Measurements from ENCODE around the gene TRAF4. TPM values are rescaled to one million over a fixed set of nuclear protein-coding genes. Genes with fewer than 3 reads are reported as not detected.
A peak's percentile ranks its signal among the peaks of the same experiment; 100 is the strongest.

TRAF4 gene
- total and polyA plus RNA-seq, 9 of the 15 experiments (the other 6 are each of a cell fraction or from before 2014, with no cell fraction given): 2.4 to 147 (median 72.4) TPM

DNA sequence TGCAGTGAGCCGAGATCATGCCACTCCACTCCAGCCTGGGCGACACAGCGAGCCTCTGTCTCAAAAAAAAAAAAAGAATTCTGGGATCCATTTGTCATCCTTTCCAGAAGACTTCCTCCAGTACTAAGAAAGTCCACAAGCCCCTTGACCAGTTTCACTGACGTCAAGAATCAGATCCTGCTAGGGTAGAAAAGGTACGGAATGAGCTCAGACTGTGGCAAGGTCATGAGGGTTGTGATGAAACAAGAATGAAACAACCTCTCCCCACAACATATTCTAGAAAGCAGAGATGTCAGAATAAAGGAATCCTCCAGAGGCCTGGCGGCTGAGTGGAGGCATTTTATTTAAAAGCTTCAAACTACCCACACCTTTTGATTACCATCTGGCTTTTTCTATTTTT is 29.9 kb downstream of the TRAF4 start:
- ChIA-PET POLR2A (interaction anchor here (0.6 to 2.7 kb wide), 12 partner anchors 8 to 509 kb away, joined by 3 to 9 read pairs (median 4); partner anchors contain the start of gene TLCD1), CTCF (ENCODE audit: low intra/inter-chr PET ratio) (interaction anchor here (0.6 kb wide), 1 partner anchor 232 kb away, joined by 3 read pairs; the partner anchor contains the start of gene SEZ6)
- intact Hi-C loops (cut with micrococcal nuclease) (no loop called here), in situ Hi-C loops (cut with MboI) (no loop called here)
- DNase-seq (ENCODE audit: extremely low read depth in 1 of 4, low spot score in 3 of 4): no peak
- whole genome bisulfite sequencing (ENCODE audit: insufficient coverage, low coverage, missing lambda C conversion rate): 86% methylated on average over 6 of the region's 6 CpGs
- H3K79me2 ChIP-seq (ENCODE audit: control insufficient read depth, insufficient read depth, low read length): peaks cover 75% of the 10 kb centered on the region
- peaks cover 0 to 4% of the 10 kb centered on the region in 2 experiments; a peak in 3 of 5 replicates for H3K4me1 ChIP-seq (replicated peaks in 1 of 2; ENCODE audit: control insufficient read depth in 2 of 2, insufficient read depth in 2 of 2, low read length in 2 of 2)
- no peaks in the 10 kb centered on the region for H3K9me1 ChIP-seq (ENCODE audit: control insufficient read depth, insufficient read depth, low read length)
- H3K27ac ChIP-seq (ENCODE audit: extremely low read depth, low read depth, low read length): peak overlapping the region; percentile 41; the same call in 1 of the 3 replicates
- FAIRE-seq: no peak
- no peak overlapping the region for H2AFZ ChIP-seq (ENCODE audit: low read depth, low read length)
- H3K27me3 ChIP-seq (ENCODE audit: control insufficient read depth in 2 of 2, insufficient read depth in 2 of 2, low read length in 2 of 2): no peaks in the 10 kb centered on the region
- H3K36me3 ChIP-seq (ENCODE audit: control insufficient read depth, insufficient read depth, low read length): peaks cover 35% of the 10 kb centered on the region; the same call in 1 of the 3 replicates
- H4K20me1 ChIP-seq (replicated peaks; ENCODE audit: control insufficient read depth, insufficient read depth, low read length): 0 out of 2 replicates have a peak, but pooled peaks cover 2% of the 10 kb centered on the region
- ATAC-seq: no peak
- H3K9ac ChIP-seq (ENCODE audit: insufficient read depth in 1 of 2, low read depth in 2 of 2, low read length in 2 of 2): no peak overlapping the region
- no peaks in the 10 kb centered on the region for H3K9me3 ChIP-seq (replicated peaks; ENCODE audit: control insufficient read depth, insufficient read depth, low read depth, low read length)
- H3K4me2 ChIP-seq (ENCODE audit: insufficient read depth, low read length): no peak overlapping the region
- no TSS peak for BruUV-seq (replicated peaks)
- H3K4me3 ChIP-seq: no peak overlapping the region
- TF ChIP-seq, protein P1, sequence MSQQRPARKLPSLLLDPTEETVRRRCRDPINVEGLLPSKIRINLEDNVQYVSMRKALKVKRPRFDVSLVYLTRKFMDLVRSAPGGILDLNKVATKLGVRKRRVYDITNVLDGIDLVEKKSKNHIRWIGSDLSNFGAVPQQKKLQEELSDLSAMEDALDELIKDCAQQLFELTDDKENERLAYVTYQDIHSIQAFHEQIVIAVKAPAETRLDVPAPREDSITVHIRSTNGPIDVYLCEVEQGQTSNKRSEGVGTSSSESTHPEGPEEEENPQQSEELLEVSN (IDR thresholded peaks at IDR 0.05; ENCODE audit: borderline replicate concordance in 1 of 2, extremely low read depth in 1 of 2, insufficient read depth in 1 of 2, insufficient read length in 1 of 2, low read depth in 1 of 2, low read length in 1 of 2, poor library complexity in 1 of 2, severe bottlenecking in 1 of 2): no peak
- no peak for TF ChIP-seq CREBBP (IDR thresholded peaks at IDR 0.05; ENCODE audit: low read depth, low read length)
- no peak for TF ChIP-seq FOXK2 (conservative IDR thresholded peaks at IDR 0.05 in 1 of 2, IDR thresholded peaks at IDR 0.05 in 1 of 2; ENCODE audit: low read depth in 2 of 2)
- no peak for TF ChIP-seq BRD4 (IDR thresholded peaks at IDR 0.05)
- no peak for TF ChIP-seq RAD21 (CRISPR knock-in tag; conservative IDR thresholded peaks at IDR 0.05 in 1 of 2, IDR thresholded peaks at IDR 0.05 in 1 of 2)
- TF ChIP-seq ADNP (tag; IDR thresholded peaks at IDR 0.05): no peak
- no peak for TF ChIP-seq COPS2 (conservative IDR thresholded peaks at IDR 0.05)
- TF ChIP-seq CEBPB (tag; IDR thresholded peaks at IDR 0.05): no peak
- TF ChIP-seq, protein P2, sequence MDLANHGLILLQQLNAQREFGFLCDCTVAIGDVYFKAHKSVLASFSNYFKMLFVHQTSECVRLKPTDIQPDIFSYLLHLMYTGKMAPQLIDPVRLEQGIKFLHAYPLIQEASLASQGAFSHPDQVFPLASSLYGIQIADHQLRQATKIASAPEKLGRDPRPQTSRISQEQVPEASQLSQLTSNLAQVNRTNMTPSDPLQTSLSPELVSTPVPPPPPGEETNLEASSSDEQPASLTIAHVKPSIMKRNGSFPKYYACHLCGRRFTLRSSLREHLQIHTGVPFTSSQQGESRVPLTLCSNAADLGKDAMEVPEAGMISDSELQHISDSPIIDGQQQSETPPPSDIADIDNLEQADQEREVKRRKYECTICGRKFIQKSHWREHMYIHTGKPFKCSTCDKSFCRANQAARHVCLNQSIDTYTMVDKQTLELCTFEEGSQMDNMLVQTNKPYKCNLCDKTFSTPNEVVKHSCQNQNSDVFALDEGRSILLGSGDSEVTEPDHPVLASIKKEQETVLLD (IDR thresholded peaks at IDR 0.05): no peak
- TF ChIP-seq, protein P3, sequence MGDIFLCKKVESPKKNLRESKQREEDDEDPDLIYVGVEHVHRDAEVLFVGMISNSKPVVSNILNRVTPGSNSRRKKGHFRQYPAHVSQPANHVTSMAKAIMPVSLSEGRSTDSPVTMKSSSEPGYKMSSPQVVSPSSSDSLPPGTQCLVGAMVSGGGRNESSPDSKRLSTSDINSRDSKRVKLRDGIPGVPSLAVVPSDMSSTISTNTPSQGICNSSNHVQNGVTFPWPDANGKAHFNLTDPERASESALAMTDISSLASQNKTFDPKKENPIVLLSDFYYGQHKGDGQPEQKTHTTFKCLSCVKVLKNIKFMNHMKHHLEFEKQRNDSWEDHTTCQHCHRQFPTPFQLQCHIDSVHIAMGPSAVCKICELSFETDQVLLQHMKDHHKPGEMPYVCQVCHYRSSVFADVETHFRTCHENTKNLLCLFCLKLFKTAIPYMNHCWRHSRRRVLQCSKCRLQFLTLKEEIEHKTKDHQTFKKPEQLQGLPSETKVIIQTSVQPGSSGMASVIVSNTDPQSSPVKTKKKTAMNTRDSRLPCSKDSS (IDR thresholded peaks at IDR 0.05; ENCODE audit: low read depth, partially characterized antibody): no peak
- no peak for TF ChIP-seq ZBTB17 (CRISPR knock-in tag; IDR thresholded peaks at IDR 0.05)
- TF ChIP-seq ZBTB8A (IDR thresholded peaks at IDR 0.05; ENCODE audit: partially characterized antibody): no peak
- TF ChIP-seq, protein P4, sequence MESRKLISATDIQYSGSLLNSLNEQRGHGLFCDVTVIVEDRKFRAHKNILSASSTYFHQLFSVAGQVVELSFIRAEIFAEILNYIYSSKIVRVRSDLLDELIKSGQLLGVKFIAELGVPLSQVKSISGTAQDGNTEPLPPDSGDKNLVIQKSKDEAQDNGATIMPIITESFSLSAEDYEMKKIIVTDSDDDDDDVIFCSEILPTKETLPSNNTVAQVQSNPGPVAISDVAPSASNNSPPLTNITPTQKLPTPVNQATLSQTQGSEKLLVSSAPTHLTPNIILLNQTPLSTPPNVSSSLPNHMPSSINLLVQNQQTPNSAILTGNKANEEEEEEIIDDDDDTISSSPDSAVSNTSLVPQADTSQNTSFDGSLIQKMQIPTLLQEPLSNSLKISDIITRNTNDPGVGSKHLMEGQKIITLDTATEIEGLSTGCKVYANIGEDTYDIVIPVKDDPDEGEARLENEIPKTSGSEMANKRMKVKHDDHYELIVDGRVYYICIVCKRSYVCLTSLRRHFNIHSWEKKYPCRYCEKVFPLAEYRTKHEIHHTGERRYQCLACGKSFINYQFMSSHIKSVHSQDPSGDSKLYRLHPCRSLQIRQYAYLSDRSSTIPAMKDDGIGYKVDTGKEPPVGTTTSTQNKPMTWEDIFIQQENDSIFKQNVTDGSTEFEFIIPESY (CRISPR knock-in tag; IDR thresholded peaks at IDR 0.05): no peak

Data from K562 (cell line).